ENCODE data around the gene NFATC2.

DNA sequence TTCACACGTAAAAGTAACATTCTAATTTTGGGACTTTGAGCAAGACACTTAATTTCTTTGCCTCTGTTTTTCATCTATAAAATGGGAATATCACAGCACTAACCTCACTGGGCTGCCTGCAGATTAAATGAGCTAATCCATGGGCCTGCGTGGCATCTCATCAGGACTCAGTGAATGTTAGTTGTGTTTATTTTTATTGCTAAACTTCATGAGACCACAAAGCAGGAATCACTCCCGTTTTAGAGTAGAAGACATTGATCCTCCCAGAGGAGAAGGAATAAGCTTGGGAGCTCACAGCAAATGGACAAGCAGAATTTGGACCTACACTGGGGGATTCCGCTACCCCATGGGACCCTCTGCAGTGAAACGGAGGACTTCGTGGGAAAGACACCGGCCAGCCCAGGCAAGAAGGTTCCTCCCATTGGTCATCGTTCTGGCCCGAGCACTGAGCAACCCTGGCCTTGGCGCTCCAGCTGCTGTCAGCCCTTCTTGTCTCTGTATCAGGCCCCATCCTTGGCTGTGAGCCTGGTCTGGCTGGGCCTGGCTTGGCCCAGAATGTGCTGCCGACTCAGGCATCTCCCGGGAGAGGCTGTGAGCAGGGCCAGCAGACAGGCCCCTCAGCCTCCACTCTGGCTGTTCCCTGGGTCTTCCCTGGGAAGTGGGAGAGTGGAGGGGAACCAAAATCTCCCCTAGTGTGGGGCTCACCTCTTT lies 79.8 kb downstream of the NFATC2 start:
- TF ChIP-seq, protein P1, sequence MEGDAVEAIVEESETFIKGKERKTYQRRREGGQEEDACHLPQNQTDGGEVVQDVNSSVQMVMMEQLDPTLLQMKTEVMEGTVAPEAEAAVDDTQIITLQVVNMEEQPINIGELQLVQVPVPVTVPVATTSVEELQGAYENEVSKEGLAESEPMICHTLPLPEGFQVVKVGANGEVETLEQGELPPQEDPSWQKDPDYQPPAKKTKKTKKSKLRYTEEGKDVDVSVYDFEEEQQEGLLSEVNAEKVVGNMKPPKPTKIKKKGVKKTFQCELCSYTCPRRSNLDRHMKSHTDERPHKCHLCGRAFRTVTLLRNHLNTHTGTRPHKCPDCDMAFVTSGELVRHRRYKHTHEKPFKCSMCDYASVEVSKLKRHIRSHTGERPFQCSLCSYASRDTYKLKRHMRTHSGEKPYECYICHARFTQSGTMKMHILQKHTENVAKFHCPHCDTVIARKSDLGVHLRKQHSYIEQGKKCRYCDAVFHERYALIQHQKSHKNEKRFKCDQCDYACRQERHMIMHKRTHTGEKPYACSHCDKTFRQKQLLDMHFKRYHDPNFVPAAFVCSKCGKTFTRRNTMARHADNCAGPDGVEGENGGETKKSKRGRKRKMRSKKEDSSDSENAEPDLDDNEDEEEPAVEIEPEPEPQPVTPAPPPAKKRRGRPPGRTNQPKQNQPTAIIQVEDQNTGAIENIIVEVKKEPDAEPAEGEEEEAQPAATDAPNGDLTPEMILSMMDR (IDR thresholded peaks at IDR 0.05; ENCODE audit: insufficient read depth, low read depth, low read length) = no peak
- no peak for TF ChIP-seq EZH2 (IDR thresholded peaks at IDR 0.05; ENCODE audit: insufficient read depth, low read length)

Data from astrocyte (in vitro differentiated cells and primary cell).